ENCODE data around the gene TMEM63A.

DNA sequence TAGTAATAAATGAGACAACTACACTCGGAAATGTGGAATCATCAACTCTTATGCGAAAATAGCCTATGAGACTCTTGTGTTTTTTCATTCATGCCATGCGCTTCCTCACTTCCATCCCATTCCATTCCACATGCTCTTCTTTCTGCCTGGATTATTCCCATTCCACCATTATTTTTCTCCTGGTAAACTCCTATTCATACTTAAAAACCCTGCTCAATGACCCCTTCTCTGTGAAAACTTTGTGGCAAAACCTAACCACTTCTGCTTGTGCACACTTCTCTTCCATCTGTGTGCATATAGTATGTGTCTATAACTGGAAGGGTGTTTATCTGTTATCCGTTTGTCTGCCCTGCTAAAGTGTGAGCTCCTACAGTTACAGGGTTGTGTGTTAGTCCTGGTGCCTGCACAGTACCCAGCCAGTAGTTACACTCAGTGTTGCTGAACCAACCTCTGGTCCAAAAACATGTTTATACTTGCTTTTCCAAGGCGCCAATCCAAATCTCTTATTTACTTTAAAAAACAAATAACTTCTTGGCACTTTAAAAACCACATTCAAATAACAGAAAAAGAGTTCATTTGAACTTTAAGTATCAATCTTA lies 61.6 kb downstream of the TMEM63A start:
- TF ChIP-seq CTCF (IDR thresholded peaks at IDR 0.05) (no peak), POLR2AphosphoS5 (IDR thresholded peaks at IDR 0.05; ENCODE audit: insufficient read depth in 1 of 2, low read depth in 1 of 2) (no peak), POLR2A (IDR thresholded peaks at IDR 0.05) (no peak)
